Inflammatory macrophage treated with lipopolysaccharide for 4 hours (primary cell): Measurements from ENCODE around the gene RNF11.

ENCODE experiments used
- DNase-seq: peaks from one replicate; pipeline ENCODE4 v3.0.0-alpha.2; 2020

The RNF11 gene

DNA sequence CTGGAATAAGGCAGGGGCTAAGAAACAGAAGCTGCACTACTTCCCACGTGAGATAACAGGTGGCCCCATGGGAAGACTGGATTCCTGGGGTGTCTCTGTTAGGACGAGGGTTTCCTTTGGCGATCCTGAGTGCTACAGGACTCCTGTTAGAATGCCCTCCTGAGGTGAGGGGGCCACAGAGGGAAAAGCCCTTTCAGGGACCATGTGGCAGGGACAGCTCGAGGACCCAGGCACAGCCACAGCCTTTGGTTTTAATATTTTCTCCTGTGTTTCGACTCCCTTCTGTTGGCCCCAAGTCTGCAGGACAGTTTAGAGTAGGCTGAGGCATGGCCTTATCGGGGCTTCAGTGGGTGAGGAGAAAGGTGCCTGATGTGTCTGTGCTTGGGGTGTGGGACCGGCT lies 81.7 kb downstream of the RNF11 start:
- DNase-seq = no peak

DNA sequence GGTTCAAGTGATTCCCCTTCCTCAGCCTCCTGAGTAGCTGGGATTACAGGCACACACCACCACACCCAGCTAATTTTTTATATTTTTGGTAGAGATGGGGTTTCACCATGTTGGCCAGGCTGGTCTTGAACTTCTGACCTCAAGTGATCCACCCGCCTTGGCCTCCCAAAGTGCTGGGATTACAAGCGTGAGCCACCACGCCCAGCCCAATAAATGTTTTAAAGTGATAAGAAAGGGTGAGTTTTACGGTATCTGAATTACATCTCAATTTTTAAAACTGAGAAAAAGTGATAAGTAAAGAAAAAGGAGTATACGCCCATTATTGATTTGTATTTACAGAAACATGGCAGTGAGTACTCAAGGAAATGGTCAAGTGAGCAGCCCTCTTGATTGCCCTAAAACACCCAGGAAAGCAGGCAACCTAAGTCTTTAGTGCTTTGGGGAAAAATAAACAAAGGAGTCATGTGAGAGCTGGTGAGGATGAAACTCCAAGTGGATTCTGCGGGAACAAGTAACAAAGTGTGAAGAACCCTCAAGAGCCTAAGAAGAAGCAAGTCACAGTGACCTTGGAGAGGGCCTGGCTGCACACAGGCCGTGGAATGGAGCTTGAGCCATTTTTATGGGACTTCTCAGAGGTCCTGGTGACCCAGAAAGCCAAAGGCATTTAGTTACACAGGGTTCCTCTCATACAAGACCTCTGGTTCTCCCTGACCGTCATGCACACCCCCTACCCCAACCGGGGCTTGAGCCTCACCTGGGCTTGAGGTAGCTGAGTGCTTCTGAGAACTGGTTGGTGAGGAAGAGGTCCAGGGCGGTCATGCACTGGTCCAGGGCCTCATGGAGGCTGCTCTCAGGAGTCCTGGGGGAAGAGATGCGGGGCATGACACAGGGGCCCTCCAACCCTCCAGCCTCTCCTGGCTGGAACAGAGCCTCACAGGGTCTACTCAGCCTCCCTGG lies 85.2 kb downstream of the RNF11 start:
- DNase-seq = no peak

GRCh38 chr1:51321924-51322280 lies 85.8 kb downstream of the RNF11 start:
- DNase-seq = no peak

DNA sequence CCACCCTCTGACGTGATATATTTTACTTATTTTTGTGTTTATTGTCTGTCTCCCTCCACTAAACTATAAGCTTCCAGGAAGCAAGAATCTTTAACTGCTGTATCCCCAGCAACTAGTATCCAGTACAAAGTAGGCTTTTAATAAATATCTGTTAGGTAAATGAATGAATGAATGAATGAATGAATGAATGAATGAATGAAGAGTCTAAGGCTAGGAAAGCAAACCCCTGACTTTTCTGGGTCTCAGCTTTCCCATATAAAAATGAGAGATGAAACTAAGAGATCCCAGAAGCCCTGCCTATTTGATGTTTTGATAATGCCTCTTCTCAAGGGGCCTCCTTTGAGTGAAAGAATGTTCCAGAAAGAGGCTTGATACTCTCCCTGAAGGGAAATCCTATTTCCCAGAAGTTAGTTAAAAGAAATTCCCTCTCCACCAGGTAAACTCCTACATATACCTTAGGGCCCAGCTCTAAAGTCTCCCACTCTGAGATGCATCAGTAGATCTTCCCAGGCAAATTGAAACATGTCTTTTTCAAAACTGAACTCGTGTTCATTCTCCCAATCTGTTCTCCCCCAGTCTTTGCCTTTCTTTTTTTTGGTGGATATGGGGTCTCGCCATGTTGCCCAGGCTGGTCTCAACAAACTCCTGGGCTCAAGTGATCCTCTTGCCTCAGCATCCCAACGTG lies 86.5 kb downstream of the RNF11 start:
- no peak for DNase-seq
